ENCODE data around the gene BMPR1A.

The BMPR1A gene

DNA sequence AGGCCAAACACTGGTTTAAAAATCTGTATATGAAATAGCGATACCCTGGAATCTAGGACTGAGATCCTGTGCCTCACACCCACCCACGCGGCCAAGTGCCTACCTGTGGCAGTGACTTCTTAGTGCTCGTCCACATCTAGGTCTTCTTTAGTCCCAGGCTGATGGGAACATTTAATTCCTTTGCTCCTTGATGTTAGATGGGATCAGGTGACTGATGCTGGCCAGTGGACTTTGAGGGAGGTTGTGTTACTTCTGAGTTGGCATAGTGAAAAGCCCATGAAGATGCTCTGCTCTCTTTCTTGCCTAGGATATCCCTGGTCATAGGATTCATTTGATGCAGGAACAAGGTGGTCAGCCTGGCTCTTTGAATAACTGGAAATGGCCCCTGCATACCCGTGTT is 59.2 kb downstream of the BMPR1A start:
- TF ChIP-seq, protein P1, sequence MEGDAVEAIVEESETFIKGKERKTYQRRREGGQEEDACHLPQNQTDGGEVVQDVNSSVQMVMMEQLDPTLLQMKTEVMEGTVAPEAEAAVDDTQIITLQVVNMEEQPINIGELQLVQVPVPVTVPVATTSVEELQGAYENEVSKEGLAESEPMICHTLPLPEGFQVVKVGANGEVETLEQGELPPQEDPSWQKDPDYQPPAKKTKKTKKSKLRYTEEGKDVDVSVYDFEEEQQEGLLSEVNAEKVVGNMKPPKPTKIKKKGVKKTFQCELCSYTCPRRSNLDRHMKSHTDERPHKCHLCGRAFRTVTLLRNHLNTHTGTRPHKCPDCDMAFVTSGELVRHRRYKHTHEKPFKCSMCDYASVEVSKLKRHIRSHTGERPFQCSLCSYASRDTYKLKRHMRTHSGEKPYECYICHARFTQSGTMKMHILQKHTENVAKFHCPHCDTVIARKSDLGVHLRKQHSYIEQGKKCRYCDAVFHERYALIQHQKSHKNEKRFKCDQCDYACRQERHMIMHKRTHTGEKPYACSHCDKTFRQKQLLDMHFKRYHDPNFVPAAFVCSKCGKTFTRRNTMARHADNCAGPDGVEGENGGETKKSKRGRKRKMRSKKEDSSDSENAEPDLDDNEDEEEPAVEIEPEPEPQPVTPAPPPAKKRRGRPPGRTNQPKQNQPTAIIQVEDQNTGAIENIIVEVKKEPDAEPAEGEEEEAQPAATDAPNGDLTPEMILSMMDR (IDR thresholded peaks at IDR 0.05; ENCODE audit: extremely low read depth, insufficient read depth, missing control alignments), result no peak
- DNase-seq (ENCODE audit: low spot score), result no peak
- in situ Hi-C loops (cut with MboI; ENCODE audit: low pct_unique_long_range_greater_than_20kb, low sequenced_read_pairs, unreplicated experiment), result no loop called here

- in situ Hi-C loops (cut with MboI; ENCODE audit: low pct_unique_long_range_greater_than_20kb, low sequenced_read_pairs, unreplicated experiment), result no loop called here
- DNase-seq (ENCODE audit: low spot score), result no peak
Observed at GRCh38 chr10:86817246-86817645, 60.8 kb downstream of the BMPR1A start.

DNA sequence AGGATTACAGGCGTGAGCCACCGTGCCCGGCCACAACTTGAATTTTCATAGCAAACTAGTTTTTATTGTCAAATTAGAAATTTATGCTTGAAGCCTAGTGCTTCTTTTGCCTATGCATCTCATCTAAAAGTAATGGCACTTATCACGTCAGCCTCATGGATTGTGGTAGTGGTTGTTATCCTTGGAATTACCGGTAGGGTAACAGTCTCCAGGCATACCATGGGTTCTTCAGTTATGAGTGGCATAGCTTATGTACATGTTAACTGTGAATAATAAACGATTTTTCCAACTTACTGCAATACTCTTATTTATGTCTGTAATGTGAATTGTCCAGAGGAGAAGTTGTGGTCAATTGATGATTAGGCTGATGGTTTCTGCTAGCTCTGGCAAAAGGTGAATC is 63.1 kb downstream of the BMPR1A start:
- TF ChIP-seq, protein P1 (IDR thresholded peaks at IDR 0.05; ENCODE audit: extremely low read depth, insufficient read depth, missing control alignments), result no peak
- in situ Hi-C loops (cut with MboI; ENCODE audit: low pct_unique_long_range_greater_than_20kb, low sequenced_read_pairs, unreplicated experiment), result no loop called here
- DNase-seq (ENCODE audit: low spot score), result no peak

More at GRCh38 chr10:86817246-86817645, 60.8 kb downstream of the BMPR1A start:
- TF ChIP-seq, protein P1 (IDR thresholded peaks at IDR 0.05; ENCODE audit: extremely low read depth, insufficient read depth, missing control alignments), result no peak

GRCh38 chr10:86820509-86820908 is 64.1 kb downstream of the BMPR1A start:
- in situ Hi-C loops (cut with MboI; ENCODE audit: low pct_unique_long_range_greater_than_20kb, low sequenced_read_pairs, unreplicated experiment), result no loop called here
- TF ChIP-seq, protein P1 (IDR thresholded peaks at IDR 0.05; ENCODE audit: extremely low read depth, insufficient read depth, missing control alignments), result no peak
- no peak for DNase-seq (ENCODE audit: low spot score)

DNA sequence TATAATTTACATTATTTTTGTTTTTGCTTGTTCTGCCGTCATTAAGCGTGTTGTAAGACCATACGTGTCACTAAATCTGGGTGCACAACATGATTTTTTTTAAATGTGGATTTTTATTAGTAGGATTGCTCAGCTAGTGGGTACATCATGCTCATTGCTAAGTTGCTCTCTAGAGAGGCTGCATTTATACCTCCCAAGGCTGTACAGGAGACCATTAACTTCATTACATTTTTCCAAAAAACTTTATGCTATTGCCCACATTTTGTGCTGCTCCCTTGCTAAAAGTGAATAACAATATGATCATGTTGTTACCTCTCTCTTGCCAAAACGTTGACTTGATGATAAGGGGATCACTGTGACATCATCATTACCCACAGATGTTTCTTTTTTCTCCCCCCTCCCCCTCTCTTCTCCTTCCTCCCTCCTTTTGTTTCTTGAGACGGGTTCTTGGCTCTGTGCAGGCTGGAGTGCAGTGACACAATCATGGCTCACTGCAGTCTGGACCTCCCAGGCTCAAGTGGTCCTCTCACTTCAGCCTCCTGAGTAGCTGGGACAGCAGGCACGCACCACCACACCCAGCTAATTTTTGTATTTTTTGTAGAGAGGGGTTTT is 65.1 kb downstream of the BMPR1A start:
- DNase-seq (ENCODE audit: low spot score), result no peak
- TF ChIP-seq, protein P1 (IDR thresholded peaks at IDR 0.05; ENCODE audit: extremely low read depth, insufficient read depth, missing control alignments), result no peak

DNA sequence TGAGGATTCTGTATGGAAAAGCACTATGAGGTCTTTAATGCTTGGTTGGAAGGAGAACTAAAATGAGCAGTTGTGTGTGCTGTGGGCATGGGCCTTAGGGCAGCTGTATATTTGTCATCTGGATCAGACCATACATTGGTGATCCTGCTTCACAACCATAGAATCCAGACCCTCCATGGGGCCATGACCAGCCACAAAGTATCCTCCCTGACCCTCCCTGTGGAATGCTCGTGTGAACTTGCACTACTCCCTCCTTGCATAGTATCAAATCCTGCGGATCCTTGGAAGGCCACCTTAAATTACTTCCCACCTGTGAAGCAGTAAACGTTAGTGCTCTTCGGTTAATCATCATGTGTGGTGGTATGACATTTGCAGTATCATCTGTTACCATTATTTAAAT is 67.1 kb downstream of the BMPR1A start:
- TF ChIP-seq, protein P1 (IDR thresholded peaks at IDR 0.05; ENCODE audit: extremely low read depth, insufficient read depth, missing control alignments), result no peak
- no peak for DNase-seq (ENCODE audit: low spot score)
- in situ Hi-C loops (cut with MboI; ENCODE audit: low pct_unique_long_range_greater_than_20kb, low sequenced_read_pairs, unreplicated experiment), result no loop called here

More for the DNA sequence above, 65.1 kb downstream of the BMPR1A start:
- in situ Hi-C loops (cut with MboI; ENCODE audit: low pct_unique_long_range_greater_than_20kb, low sequenced_read_pairs, unreplicated experiment), result no loop called here

Data from GM13977 (cell line).